ENCODE measurements around the gene MTAP. TPM values are rescaled to one million over a fixed set of nuclear protein-coding genes. Genes with fewer than 3 reads are reported as not detected.

The MTAP gene
- total RNA-seq, 4 donors from 2014 or later, result 13.3 to 40.3 (median 27.3) TPM

- Histone ChIP-seq H3K36me3 (no peaks in the 10 kb centered on the region), H3K9me3 (no peaks in the 10 kb centered on the region), H3K27me3 (no peaks in the 10 kb centered on the region), H3K4me1 (peaks cover 0 to 5% (median 0%) of the 10 kb centered on the region in 4 donors), H3K4me3 (no peak overlapping the region), H3K27ac (no peak overlapping the region)
- no peak for TF ChIP-seq POLR2A (IDR thresholded peaks at IDR 0.05)
- no peak for DNase-seq
These were observed 5.7 kb upstream of the MTAP start for GRCh38 chr9:21796768-21797167.

GRCh38 chr9:21800931-21801682, 1.3 kb upstream of the MTAP start:
- Histone ChIP-seq H3K27ac (peak overlapping the region in 2 of 4 donors; percentile 87 to 89), H3K9me3 (no peaks in the 10 kb centered on the region), H3K4me1 (peaks cover 0 to 25% (median 3%) of the 10 kb centered on the region in 4 donors), H3K4me3 (peak overlapping the region in 2 of 4 donors; percentile 92 to 94), H3K27me3 (no peaks in the 10 kb centered on the region), H3K36me3 (no peaks in the 10 kb centered on the region)
- DNase-seq, result no peak
- TF ChIP-seq CTCF (IDR thresholded peaks at IDR 0.05) (no peak), POLR2A (IDR thresholded peaks at IDR 0.05) (no peak)

- no peak for TF ChIP-seq CTCF (IDR thresholded peaks at IDR 0.05)
- TF ChIP-seq POLR2A (IDR thresholded peaks at IDR 0.05), result no peak
- H3K9me3 ChIP-seq, result no peaks in the 10 kb centered on the region
- H3K27ac ChIP-seq, result peak overlapping the region; percentile 61 to 90 (median 88)
These were observed 586 bp upstream of the MTAP start for GRCh38 chr9:21801683-21802417.

GRCh38 chr9:21803649-21804048, 1.2 kb downstream of the MTAP start:
- no peak for TF ChIP-seq CTCF (IDR thresholded peaks at IDR 0.05)
- TF ChIP-seq POLR2A (IDR thresholded peaks at IDR 0.05), result no peak
- H3K27ac ChIP-seq, result peak overlapping the region; percentile 61 to 90 (median 88)
- no peaks in the 10 kb centered on the region for H3K9me3 ChIP-seq
- DNase-seq, result no peak
- peak overlapping the region; percentile 57 to 94 (median 87) for H3K4me3 ChIP-seq
- no peaks in the 10 kb centered on the region for H3K27me3 ChIP-seq
- peaks cover 0 to 25% (median 3%) of the 10 kb centered on the region in 4 donors for H3K4me1 ChIP-seq
- peaks cover 0 to 3% (median 0%) of the 10 kb centered on the region in 3 donors for H3K36me3 ChIP-seq

More at GRCh38 chr9:21801683-21802417, 586 bp upstream of the MTAP start:
- peaks cover 0 to 25% (median 3%) of the 10 kb centered on the region in 4 donors for H3K4me1 ChIP-seq
- H3K36me3 ChIP-seq, result no peaks in the 10 kb centered on the region
- H3K27me3 ChIP-seq, result no peaks in the 10 kb centered on the region
- H3K4me3 ChIP-seq, result peak overlapping the region; percentile 57 to 94 (median 87)
- DNase-seq, result peak; percentile 32 to 73 (median 72)

- no peak for DNase-seq
- no peak for TF ChIP-seq CTCF (IDR thresholded peaks at IDR 0.05)
- Histone ChIP-seq H3K27me3 (no peaks in the 10 kb centered on the region), H3K36me3 (peaks cover 0 to 9% (median 0%) of the 10 kb centered on the region in 3 donors), H3K4me1 (peaks cover 0 to 25% (median 3%) of the 10 kb centered on the region in 4 donors), H3K4me3 (no peak overlapping the region), H3K27ac (no peak overlapping the region), H3K9me3 (no peaks in the 10 kb centered on the region)
These were observed 1.9 kb downstream of the MTAP start for GRCh38 chr9:21804331-21804730.

GRCh38 chr9:21804791-21805190, 2.4 kb downstream of the MTAP start:
- Histone ChIP-seq H3K36me3 (peaks cover 0 to 9% (median 0%) of the 10 kb centered on the region in 3 donors), H3K9me3 (no peaks in the 10 kb centered on the region), H3K4me1 (peaks cover 0 to 25% (median 3%) of the 10 kb centered on the region in 4 donors), H3K4me3 (no peak overlapping the region), H3K27ac (no peak overlapping the region), H3K27me3 (no peaks in the 10 kb centered on the region)
- TF ChIP-seq CTCF (IDR thresholded peaks at IDR 0.05) (no peak), POLR2A (IDR thresholded peaks at IDR 0.05) (no peak)
- DNase-seq, result no peak
